EH (cell line): Measurements from ENCODE around the gene CNOT6L.
"Not testable (repeated sequence)": the region's sequence is repeated elsewhere in the genome, so short reads cannot be mapped to it uniquely, and the experiment has no call there.

Experiments used
- DNase-seq: peaks from one replicate; pipeline ENCODE4 v3.0.0-alpha.2; 2015; ENCODE audit warnings: low read depth

Gene CNOT6L

DNA sequence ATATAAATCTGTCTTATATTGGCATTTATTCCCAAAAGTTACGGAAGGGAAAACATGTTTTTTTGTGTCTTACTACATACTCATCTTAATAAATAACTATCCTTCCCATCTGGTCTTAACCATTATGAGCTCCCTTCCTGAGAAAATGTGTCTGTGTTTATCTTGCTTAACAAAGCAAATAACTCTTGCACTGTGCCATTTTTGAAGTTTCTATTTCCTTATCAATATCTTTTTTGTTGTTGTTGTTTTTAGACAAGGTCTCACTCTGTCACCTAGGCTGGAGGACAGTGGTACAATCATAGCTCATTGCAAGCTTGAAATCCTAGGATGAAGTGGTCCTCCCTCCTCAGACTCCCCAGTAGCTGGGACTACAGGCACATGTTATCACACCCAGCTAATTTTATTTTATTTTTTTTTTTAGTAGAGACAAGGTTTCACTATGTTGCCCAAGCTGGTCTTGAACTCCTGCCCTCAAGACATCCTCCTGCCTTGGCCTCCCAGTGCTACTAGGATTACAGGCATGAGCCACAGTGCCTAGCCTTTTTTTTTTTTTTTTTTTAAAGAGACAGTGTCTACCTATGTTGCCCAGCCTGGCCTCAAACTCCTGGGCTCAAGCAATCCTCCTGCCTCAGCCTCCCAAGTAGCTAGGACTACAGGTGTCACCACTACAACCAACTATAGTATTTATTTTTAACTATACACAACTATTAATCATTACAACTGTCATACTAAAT lies 36.9 kb downstream of the CNOT6L start:
- DNase-seq: no peak

DNA sequence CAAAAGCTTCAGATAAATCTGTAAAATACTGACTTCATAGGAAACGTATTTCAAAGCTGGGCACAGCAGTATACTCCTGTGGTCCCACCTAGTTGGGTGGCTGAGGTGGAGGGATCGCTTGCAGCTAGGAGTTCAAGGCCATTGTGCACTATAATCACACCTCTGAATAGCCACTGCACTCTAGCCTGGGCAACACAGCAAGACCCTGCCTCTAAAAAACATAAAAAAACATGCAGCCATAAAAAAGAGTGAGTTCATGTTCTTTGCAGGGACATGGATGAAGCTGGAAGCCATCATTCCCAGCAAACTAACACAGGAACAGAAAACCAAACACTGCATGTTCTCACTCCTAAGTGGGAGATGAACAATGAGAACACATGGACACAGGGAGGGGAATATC lies 38.4 kb downstream of the CNOT6L start:
- DNase-seq: not testable (repeated sequence)

DNA sequence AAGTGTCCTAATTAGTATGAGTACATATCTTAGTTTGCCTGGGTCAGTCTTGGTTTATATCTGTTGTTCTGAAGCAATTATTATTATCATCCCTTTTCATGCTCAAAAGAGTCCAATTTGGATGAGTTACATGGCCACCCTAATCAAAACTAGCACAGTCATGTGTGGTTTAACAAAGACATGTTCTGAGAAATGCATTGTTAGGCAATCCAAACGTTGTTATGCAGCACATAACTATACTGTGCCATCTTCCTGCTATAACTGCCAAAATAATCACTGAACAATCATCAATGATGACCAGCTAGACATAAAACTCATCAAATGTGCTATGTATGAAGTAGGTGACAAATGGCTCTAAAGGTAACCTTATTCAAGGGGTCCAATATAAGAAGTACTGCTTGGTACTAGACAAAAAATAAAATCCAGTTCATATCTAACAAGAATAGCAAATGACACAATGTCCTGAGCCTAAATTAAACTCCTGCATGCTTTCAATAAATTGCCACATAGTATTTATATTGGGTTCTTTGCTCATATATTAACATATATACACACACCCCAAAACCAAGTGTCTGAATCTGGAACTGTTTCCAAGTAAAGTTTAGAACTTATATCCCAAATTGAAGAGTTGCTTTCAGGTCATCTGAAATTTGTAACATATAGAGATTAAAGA lies 41.9 kb downstream of the CNOT6L start:
- peak; percentile 18 for DNase-seq

DNA sequence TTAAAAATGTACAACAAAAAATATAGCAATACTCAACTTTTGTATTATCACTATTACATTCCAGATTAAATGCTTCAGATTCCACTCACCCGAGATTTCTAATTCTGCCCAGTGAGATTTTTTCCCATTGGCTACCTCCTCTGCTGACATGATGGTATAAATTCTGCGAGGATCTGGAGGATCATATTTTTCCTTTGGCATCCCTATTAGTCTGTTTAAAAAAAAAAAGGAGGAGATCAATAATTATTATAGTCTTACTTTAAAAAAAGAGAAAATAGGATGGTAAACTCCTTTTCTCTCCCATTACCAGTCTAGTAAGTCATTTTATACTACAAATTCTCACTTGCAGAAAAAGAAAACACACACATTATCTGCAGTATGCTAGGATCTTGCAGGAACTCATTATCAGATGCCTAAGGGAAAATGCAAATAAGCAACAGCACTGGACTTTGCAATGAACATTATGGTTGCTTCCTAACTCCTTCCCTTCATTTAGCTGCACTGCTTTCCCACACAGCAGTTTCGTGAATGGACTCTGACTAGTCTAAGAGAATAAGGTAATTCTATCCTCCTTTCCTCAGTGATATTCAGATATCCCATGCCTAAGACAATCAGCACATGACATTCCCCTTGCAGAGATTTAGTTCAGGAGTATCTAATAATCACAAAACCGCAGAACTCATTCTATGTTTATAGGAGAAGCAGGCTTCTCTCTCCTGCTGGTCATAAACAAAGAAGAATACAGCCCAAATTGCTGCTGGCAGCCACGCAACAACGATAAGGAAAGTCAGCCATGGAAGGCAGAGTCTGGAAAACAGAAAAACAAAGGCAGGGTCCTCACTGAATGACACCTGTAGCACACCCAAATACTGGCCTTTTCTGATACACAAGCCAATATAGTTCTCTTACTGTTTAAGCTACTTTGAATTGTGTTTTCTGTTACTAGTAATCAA lies 42.7 kb downstream of the CNOT6L start:
- peak; percentile 12 for DNase-seq

DNA sequence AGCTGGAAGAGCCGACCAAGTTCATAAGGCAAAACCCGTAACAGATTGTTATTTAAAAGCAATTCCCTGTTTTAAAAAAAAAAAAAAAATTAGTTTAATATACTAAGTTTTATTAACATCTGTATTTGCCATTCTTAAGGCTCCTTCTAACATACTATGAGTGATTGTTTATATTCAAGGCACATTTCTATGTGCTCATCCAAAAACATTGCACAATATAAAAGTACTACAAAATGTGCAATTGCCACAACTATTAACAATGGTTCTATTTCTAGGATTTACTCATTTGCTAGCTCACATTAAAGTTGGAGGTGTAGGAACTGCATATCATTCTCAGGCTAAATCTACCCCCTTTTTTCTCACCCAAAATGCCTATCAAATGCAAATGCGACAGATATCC lies 46.1 kb downstream of the CNOT6L start:
- peak; percentile 55 for DNase-seq

DNA sequence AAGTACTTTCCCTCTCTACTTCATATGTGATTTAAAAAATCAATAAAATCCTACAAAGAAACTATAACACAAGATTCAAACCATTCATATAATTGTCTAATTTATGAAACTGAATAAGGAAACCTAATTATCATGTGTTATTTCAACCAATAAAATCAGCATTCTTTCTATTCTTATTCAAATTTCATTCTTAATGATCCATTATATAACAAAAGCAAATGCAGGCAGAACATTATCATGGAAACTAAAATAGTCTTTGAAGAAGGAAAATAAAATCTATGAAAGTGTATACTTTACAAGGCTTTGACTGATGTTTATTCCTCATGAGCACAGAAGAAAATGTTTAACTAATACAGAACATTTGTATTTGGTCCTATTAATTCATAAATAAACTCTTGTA lies 47.6 kb downstream of the CNOT6L start:
- no peak for DNase-seq

DNA sequence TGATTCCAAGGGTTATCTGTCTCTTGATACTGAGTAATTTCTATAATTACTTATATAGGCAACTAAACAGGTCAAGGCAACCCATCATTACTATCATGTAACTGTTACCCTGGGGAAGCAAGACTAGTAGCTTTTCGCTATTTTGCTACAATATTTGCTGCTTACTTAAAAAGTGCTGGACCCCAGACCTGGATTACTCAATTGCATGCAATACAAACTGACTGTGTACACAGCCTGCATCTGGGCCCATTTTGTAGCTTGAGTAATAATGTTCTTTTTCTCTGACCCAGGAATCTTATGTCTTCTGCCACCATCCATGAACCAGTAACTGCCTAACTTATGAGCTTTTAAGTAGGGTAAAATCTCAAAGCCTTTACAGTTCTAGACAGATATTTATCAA lies 53.4 kb downstream of the CNOT6L start:
- DNase-seq: no peak

DNA sequence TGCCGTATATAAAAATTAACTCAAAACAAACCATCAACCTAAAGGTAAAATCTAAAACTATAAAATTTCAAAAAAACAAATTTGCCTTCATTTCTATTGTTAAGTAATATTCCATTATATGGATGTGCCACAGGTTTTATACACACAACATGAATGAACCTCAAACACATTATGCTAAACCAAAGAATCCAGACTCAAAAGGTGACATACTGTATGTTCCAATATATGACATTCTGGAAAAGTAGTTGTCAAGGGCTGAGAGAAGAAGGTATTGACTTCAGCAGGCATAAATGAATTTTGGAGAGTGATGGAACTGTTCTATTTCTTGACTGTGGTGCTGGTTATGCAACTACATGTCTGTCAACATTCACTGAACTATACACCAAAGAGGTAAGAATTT lies 56.6 kb downstream of the CNOT6L start:
- no peak for DNase-seq

DNA sequence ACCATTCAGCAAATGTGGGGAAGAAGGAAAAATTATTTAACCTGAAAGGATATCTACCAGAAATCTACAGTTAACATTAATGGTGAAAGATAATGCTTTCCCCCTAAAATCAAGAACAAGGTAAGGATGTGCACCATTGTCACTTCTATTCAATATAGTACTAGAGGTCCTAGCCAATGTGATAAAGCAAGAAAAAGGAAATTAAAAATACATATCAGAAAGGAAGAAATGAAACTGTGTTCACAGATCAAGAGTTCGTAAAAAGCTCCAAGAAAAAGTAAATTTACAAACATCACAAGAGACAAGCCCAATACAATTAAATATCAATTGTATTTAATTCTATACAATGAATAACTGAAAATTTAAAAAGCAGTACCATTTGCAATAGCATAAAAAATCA lies 57.6 kb downstream of the CNOT6L start:
- DNase-seq: no peak

DNA sequence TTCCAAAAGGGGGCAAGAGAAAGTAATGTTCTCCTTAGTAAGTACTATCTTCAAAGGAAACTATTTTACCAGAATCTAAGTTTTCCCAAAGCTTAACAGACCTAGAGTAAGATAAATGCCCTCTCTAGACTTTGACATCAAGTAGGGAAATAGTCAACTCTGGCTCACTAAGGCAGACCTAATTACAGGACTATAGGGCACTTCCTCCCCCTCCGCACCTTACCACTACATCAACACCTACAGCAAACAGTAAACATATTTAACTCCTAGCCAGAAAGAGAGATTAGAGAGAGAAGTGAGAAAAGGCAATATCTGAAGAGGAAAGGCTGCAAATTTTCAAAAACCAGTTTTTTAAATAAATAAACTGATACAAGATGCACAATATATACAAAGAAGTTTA lies 60.4 kb downstream of the CNOT6L start:
- no peak for DNase-seq

DNA sequence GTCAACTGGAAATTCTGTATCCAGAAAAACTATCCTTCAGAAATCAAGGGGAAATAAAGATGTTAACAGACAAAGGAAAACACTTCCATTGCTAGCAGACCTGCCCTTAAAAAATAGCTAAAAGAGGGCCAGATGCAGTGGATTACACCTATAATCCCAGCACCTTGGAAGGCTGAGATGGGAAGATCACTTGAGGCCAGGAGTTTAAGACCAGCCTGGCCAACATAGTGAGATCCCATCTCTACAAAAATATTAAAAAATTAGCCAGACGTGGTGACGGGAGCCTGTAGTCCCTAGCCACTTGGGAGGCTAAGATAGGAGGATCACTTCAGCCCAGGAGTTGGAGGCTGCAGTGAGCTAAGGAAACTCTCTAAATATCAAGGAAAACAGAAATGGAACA lies 67.4 kb downstream of the CNOT6L start:
- no peak for DNase-seq

DNA sequence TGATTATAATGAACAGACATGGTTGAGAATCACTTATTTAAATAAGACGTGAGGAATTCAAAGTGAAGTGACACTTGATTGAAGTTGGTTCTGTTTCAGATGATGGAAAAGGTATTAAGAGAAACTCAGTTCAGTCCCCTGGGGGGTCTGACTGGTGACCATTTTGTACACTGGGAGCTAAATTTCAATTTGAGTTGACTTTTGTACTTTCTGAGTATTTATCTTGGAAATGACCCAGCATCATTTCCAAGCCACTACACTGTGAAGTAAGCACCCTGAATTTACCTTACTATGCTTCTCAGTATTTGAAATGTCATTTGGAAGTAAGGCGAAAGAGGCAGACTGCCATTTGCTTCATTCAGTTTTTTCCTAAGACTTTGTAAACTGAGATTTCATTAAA lies 73.4 kb downstream of the CNOT6L start:
- DNase-seq: no peak

DNA sequence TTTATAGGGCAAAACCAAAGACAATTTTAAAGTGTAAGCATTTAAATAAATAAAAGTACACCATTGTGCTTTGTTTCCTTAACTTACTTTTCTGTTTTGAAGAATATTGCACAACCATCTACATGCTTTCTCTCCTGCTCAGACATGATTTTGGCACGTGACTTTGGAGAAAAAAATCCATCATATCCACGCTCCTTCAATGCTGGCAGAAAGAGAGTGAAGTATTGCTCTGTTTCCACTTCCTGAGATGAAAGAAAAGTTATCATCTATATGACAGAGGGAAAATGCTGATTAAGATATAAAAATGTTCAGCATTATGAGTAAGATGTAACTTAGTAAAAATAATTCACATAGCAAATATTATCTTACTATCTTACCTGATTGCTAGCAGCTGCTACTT lies 77.1 kb downstream of the CNOT6L start:
- no peak for DNase-seq

DNA sequence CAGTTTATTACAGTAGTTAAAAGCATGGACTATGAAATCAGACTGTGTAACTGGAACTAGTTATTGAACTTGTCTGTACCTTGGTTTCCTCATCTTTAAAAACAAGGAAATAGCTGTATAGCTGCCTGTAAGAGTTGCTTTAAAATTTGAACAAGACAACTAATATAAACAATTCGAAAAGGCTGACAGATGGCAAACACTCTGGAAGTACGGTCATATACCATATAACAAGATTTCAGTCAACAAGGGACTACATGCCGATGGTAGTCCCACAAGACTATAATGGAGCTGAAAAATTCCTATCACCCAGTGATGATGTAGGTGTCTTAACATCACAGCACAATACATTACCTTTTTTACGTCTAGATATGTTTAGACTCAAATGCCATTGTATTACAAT lies 78.7 kb downstream of the CNOT6L start:
- no peak for DNase-seq

DNA sequence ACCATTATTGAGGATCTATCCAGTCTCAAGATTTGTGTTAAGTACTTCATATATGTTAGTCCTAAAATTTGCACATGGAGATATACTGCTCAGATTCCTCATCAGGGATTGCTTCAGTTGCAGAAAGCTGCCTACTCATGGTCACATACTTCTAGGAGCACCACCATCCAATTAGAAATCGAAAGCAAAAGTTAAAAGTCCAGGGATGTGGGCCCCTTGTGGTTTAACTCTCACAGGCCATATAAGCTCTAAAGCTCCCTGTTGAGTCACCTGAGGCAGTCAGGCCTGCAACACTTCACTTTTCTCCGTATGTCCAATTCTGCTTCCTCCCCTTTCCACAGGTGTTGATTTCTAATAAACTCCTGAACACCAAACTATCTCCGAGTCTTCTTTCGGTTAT lies 84.2 kb downstream of the CNOT6L start:
- DNase-seq: peak; percentile 70

DNA sequence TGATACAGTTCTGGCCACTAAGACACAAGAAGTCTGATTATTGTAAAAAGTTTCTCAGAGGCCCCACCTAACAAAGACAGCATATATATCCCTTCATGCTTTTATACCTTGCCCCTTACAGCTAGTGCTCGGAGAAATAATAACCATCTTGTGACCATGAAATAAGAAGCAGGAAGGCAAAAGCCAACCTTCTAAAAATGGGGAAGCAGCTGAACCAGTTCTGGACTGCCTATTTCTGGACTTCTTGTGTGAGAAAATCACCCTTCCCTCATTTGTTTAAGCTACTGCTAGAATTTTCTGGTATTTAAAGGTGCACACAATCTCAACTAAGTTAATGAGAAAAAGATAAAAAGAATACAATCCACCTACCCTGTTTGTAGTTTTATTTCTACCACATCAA lies 87.5 kb downstream of the CNOT6L start:
- no peak for DNase-seq

DNA sequence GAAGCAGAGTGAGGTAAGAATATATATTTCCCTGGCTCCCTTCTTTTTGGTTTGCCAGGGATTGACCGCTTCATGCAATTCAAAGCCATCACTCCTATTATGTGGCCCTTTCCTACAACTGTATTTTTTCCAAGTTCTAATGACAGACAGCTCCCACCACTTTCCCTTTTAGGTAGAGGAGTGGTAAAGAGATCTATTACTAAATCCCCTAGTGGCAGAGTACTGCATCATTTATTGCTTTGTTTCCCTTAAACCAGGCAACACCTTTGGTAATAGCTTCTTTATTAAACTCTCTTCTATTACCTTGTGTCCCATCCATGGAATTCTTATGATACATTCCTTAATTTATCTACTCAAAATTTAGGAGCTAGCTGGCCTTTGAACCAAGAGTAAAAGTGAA lies 90.7 kb downstream of the CNOT6L start:
- no peak for DNase-seq

DNA sequence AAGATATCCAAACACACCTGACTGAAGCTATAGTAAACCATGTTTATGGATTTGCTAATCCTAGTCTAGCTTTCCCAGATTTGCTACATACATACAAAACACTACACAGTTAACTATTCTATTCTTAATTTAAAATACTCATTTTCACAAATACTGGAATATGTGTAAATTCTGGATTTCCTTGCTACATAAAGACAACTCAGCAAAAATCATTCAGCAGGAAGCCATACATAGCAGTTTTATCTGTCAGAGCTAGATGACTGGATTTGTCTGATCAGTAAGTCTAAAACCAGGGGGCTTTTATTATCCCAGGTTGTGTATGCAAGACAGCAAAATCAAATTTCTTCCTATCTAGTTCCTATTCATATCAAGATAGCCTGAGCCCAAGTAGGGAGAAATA lies 98.1 kb downstream of the CNOT6L start:
- no peak for DNase-seq

DNA sequence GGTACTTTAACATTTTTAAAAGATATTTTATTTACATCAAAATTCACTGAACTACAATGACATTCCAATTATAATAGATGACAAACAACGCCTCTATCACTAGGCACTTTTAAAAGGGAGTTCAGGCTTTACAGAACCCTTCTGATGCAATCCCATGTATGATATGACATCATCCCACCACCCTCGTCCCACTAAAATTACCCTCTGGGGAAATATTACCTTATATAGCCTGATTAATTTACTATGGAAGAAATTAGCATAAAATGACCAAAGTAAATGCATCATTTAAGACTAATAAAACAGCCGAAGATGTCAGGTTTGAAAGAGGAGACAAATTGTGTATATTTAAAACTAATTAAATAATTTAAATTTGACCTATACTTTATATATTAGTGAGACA lies 100.7 kb downstream of the CNOT6L start:
- not testable (repeated sequence) for DNase-seq

DNA sequence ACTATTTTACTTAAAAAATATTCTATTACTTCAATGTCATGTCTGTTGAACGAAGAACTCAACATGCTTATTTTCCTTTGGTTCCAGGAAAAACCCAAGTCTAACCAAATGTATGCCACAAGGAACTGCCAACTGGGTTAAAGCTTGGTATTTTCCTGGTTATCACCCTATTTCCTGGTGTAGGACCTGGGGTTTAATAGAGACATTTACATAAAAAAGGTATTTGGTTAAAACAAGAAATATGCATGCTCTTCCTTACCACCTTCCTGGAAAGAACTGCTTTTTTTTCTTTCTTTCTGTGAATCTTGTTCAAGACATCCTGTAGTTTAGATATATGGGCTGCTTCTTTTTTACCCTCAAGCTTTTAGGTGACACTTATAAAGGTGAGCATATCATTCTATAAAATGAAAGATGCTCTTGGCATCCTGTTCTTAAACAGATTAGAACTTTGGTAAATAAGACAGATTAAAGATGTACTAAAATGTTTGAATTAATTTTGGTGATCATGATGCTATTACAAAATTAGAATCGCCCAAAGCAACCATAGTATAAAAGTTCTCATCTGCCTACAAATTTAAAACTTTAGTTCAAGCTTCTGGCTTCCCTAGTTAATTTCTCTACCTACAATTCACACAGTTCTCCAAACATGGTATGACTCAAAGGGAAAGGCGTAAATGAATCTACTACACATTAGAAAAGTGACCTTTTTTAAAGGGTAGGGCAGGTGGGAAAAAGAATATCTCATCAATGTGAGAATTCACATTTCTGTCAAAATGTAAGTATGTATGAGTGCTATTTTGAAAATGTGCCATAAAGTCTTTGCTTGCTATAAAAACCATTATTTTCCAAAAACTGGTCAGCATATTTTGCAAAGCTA lies 103.5 kb downstream of the CNOT6L start:
- DNase-seq: no peak

DNA sequence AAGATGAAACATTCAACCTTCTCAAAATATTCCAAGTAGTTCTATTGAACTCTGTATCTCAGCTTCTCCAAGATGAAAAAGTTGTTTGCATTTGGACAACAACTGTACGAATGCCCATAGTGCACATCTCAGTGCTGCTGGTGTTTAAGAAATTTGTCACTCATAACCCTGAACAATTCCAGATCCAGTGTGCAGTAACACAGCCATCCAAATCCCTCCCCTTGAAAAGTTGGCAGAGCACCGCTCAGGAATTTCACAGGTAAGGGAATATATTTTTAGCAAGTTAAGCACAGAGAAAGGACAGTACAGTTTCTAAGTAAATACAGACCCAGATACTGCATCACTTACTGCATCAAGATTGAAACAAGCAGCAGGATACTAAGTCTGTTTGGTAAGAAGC lies 104.7 kb downstream of the CNOT6L start:
- DNase-seq: no peak

DNA sequence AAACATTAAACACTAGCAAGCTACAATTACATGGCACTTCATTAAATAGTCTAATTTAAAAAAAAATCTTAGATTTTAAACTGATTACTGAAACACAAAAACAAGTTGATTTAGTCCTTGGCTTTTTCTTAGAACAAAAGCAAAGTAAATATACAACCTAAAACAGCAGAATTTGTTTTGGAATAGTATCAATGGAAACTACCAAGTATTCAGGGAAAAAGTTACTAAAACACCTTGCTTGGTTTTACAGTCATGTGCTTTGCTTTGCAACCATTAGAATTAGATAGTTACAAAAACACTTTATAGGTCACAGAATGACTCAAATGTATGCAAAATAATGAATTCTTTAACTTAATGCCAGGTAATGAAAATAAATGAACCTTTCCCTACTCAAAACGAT lies 105.3 kb downstream of the CNOT6L start:
- no peak for DNase-seq
